Esophagus muscularis mucosa (tissue), 4 donors: Measurements from ENCODE around the gene ADAR.

ENCODE experiments used
- CTCF ChIP-seq, 3 experiments: fragments of 200-600 bp in 2 of 3; fragments of 450-650 bp in 1 of 3; sonication (generic) in 2 of 3; IDR thresholded peaks; one replicate each; pipeline ENCODE4 v1.5.1; 2017 to 2019; ENCODE audit warnings: antibody characterized with exemption in 3 of 3, mild to moderate bottlenecking in 2 of 3, moderate library complexity in 1 of 3
- EP300 ChIP-seq: sonication (generic); formaldehyde crosslinking; IDR thresholded peaks from one replicate; pipeline ENCODE4 v1.6.1; 2017; ENCODE audit warnings: antibody characterized with exemption
- POLR2A ChIP-seq: fragments of 450-650 bp; IDR thresholded peaks from one replicate; pipeline ENCODE4 v1.6.1; 2017; ENCODE audit warnings: antibody characterized with exemption, moderate library complexity, mild to moderate bottlenecking, low read depth
- POLR2AphosphoS5 ChIP-seq, 2 donors: sonication (generic); formaldehyde crosslinking; IDR thresholded peaks; one replicate each; pipeline ENCODE4 v1.6.1; 2017; ENCODE audit warnings: antibody characterized with exemption in 2 of 2

- TF ChIP-seq CTCF (IDR thresholded peaks at IDR 0.05) (no peak), POLR2A (no peak), POLR2AphosphoS5 (IDR thresholded peaks at IDR 0.05) (no peak), EP300 (no peak)
These were observed 17.0 kb upstream of the ADAR start for GRCh38 chr1:154624746-154625643.
